ENCODE measurements around the gene CCDC134.

CCDC134 gene

DNA sequence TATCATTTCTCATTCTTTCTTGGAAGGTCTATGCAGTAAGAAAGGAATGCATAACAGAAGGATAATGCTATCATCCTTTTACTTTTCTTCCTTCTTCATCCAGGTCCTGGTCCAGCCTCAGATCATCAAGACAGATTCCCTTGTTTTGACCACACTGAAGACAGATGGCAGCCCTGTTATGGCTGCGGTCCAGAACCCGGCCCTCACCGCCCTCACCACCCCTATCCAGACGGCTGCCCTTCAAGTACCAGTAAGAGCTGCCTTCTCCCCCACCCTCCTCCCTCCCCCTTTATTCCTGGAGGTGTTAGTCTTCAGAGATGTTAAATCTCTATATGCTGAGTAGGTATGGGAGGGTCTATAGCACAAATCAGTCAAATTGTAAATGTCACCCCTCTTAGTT lies 70.3 kb downstream of the CCDC134 start:
- Mint-ChIP-seq H3K4me1 (peaks cover 6% of the 10 kb centered on the region), H3K36me3 (ENCODE audit: insufficient read depth) (peaks cover 48% of the 10 kb centered on the region), H3K4me3 (no peak overlapping the region), H3K27me3 (no peaks in the 10 kb centered on the region), H3K9me3 (no peaks in the 10 kb centered on the region), H3K27ac (ENCODE audit: low read depth) (no peak overlapping the region)
- DNase-seq (ENCODE audit: low spot score in 2 of 2): no peak
- ATAC-seq (replicated peaks; ENCODE audit: extremely low read depth, poor library complexity, severe bottlenecking): no peak

DNA sequence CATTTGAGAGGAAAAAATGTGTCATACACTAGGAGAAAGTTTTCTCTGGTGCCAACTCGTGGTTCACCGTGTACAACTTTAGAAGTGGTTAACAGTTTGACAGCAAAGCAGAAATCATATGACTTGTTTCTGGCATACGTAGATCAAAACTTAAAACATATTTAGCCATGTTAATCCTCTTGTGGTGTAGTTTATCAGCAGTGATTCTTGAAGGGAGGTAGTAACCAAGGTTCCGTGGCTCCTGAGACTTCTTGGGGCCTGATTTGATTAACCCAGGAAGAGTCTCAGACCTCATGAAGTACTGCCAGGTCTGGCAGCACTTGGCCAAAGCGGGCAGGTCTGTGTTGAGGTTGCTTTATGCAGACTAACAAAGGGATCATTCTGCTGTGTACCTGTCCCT lies 72.9 kb downstream of the CCDC134 start:
- Mint-ChIP-seq H3K4me1 (peaks cover 6% of the 10 kb centered on the region), H3K36me3 (ENCODE audit: insufficient read depth) (peaks cover 44% of the 10 kb centered on the region), H3K4me3 (no peak overlapping the region), H3K9me3 (no peaks in the 10 kb centered on the region), H3K27me3 (no peaks in the 10 kb centered on the region), H3K27ac (ENCODE audit: low read depth) (peak overlapping the region; percentile 46)
- ATAC-seq (replicated peaks; ENCODE audit: extremely low read depth, poor library complexity, severe bottlenecking): peak; percentile 87
- peak in 1 of 2 donors; percentile 17 for DNase-seq (ENCODE audit: low spot score in 2 of 2)

DNA sequence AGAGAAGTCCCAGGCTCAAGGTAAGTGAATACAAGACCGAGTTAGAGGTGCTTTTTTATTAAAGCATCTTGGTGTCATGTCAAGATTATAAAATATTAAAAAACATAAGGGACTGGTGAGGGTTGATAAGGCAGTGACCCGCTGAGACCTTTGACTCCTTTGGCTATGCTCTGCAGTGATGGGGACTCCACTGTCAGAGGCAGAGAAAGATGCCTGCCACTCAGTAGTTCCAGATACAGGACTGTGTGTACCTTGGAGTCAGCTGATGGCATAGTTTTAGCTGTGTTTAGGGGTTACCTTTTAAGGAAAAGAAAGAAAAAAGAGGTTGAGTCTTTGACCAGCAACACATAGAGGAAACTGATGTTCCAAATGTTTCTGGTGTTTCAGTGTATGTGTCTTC lies 73.6 kb downstream of the CCDC134 start:
- Mint-ChIP-seq H3K9me3 (no peaks in the 10 kb centered on the region), H3K27me3 (no peaks in the 10 kb centered on the region), H3K27ac (ENCODE audit: low read depth) (no peak overlapping the region), H3K36me3 (ENCODE audit: insufficient read depth) (peaks cover 43% of the 10 kb centered on the region), H3K4me3 (no peak overlapping the region), H3K4me1 (peaks cover 6% of the 10 kb centered on the region)
- no peak for DNase-seq (ENCODE audit: low spot score in 2 of 2)
- no peak for ATAC-seq (replicated peaks; ENCODE audit: extremely low read depth, poor library complexity, severe bottlenecking)

DNA sequence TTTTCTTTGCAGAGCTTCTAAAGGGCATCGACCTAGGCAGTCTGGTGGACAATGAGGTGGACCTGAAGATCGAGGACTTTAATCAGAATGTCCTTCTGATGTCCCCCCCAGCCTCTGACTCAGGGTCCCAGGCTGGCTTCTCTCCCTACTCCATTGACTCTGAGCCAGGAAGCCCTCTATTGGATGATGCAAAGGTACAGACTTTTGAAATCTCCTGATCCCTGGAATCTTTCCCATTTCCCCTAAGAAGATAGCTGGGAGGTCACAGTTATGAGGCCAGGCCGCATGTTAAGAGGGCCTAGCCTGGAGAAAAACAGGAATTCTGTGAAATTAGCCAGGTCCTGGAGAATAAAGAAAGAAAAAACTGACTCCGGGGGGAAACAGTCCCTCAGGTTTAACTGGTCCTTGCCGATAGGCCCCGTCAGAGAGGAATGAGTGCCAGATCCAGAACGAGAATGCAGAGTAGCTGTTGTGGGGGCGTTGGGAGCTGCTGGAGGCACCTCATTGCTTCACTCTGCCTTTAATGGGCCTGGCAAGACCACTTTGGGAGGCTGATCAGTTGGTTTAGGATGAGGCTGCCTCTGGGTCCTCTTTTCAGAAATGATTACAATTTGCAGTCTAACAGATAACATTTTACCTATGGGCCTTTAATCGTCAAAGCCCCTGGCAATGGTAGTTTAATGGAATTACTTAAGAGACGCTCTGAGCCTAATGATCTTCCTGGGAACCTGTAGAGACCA lies 75.2 kb downstream of the CCDC134 start:
- H3K9me3 Mint-ChIP-seq: no peaks in the 10 kb centered on the region
- H3K27ac Mint-ChIP-seq (ENCODE audit: low read depth): no peak overlapping the region
- peaks cover 6% of the 10 kb centered on the region for H3K4me1 Mint-ChIP-seq
- no peak overlapping the region for H3K4me3 Mint-ChIP-seq
- ATAC-seq (replicated peaks; ENCODE audit: extremely low read depth, poor library complexity, severe bottlenecking): no peak
- no peaks in the 10 kb centered on the region for H3K27me3 Mint-ChIP-seq
- no peak for DNase-seq (ENCODE audit: low spot score in 2 of 2)
- peaks cover 35% of the 10 kb centered on the region for H3K36me3 Mint-ChIP-seq (ENCODE audit: insufficient read depth)
